OCI-LY3 (cell line): ENCODE results near the gene S100B.
"Not testable (repeated sequence)": the region's sequence is repeated elsewhere in the genome, so short reads cannot be mapped to it uniquely, and the experiment has no call there.

Experiments
- H2AFZ ChIP-seq: fragments of 200-600, 300-600 bp; shearing (Covaris generic); 2 replicates; pipeline ENCODE4 v1.6.0; 2014; ENCODE audit warnings: antibody characterized with exemption, low read depth, low read length
- H3K27ac ChIP-seq: fragments of 200-600, 300-600 bp; sonication (generic); 2 replicates; pipeline ENCODE4 v1.5.1; 2014; ENCODE audit warnings: mild to moderate bottlenecking, low read length, moderate library complexity, mixed read lengths
- H3K27me3 ChIP-seq: fragments of 200-600, 300-600 bp; sonication (generic); 2 replicates; pipeline ENCODE4 v1.6.1; 2014; ENCODE audit warnings: low read depth, low read length, mixed read lengths
- H3K36me3 ChIP-seq: fragments of 200-600, 300-600 bp; sonication (generic); replicated peaks from 2 replicates; pipeline ENCODE3; 2014; ENCODE audit warnings: low read depth, low read length, mixed read lengths
- H3K4me1 ChIP-seq: fragments of 300-600, 200-600 bp; sonication (generic); 2 replicates; pipeline ENCODE4 v1.6.1; 2014; ENCODE audit warnings: low read length, mixed read lengths
- H3K4me2 ChIP-seq: fragments of 200-600, 300-600 bp; sonication (generic); 2 replicates; pipeline ENCODE4 v1.6.1; 2014; ENCODE audit warnings: low read length, mixed read lengths
- H3K4me3 ChIP-seq: fragments of 300-600, 200-600 bp; sonication (generic); 2 replicates; pipeline ENCODE4 v1.5.1; 2014; ENCODE audit warnings: antibody characterized with exemption, mild to moderate bottlenecking, low read length, moderate library complexity
- H3K79me2 ChIP-seq: fragments of 300-600, 200-600 bp; shearing (Covaris generic); 2 replicates; pipeline ENCODE4 v1.6.1; 2014; ENCODE audit warnings: mild to moderate bottlenecking, low read length, mixed read lengths
- H3K9ac ChIP-seq: fragments of 300-600, 200-600 bp; shearing (Covaris generic); 2 replicates; pipeline ENCODE4 v1.6.0; 2014; ENCODE audit warnings: mild to moderate bottlenecking, low read length, moderate library complexity
- H3K9me3 ChIP-seq: fragments of 200-600, 300-600 bp; shearing (Covaris generic); 2 replicates; pipeline ENCODE4 v1.6.1; 2014; ENCODE audit warnings: low read length, mixed read lengths; ENCODE audit not compliant: insufficient read depth
- H4K20me1 ChIP-seq: fragments of 200-600, 300-600 bp; sonication (generic); 2 replicates; pipeline ENCODE4 v1.6.1; 2016; ENCODE audit warnings: low read length, mixed read lengths; ENCODE audit not compliant: insufficient read depth
- CTCF ChIP-seq: fragments of 200-600, 300-600 bp; sonication (generic); IDR thresholded peaks from 2 replicates; pipeline ENCODE4 v1.5.1; 2014; ENCODE audit warnings: antibody characterized with exemption, low read length, low read depth
- EZH2phosphoT487 ChIP-seq: fragments of 200-600 bp; shearing (Covaris generic); IDR thresholded peaks from 2 replicates; pipeline ENCODE4 v1.6.1; 2018; ENCODE audit warnings: antibody characterized with exemption, mixed run types, low read depth

Gene S100B

GRCh38 chr21:46596201-46596600 lies 8.7 kb downstream of the S100B start:
- H2AFZ ChIP-seq = no peak overlapping the region
- H3K79me2 ChIP-seq = no peaks in the 10 kb centered on the region

GRCh38 chr21:46594276-46594675 lies 10.6 kb downstream of the S100B start:
- no peak overlapping the region for H2AFZ ChIP-seq
- no peak overlapping the region for H3K27ac ChIP-seq
- H3K4me3 ChIP-seq = no peak overlapping the region
- H3K4me2 ChIP-seq = no peak overlapping the region
- no peaks in the 10 kb centered on the region for H3K27me3 ChIP-seq
- no peaks in the 10 kb centered on the region for H3K9me3 ChIP-seq
- H3K79me2 ChIP-seq = no peaks in the 10 kb centered on the region
- TF ChIP-seq CTCF = no peak
- TF ChIP-seq EZH2phosphoT487 = no peak
- H4K20me1 ChIP-seq = no peaks in the 10 kb centered on the region
- H3K9ac ChIP-seq = no peak overlapping the region
- no peaks in the 10 kb centered on the region for H3K4me1 ChIP-seq
- H3K36me3 ChIP-seq = no peaks in the 10 kb centered on the region

More at GRCh38 chr21:46596201-46596600, 8.7 kb downstream of the S100B start:
- Histone ChIP-seq H4K20me1 (no peaks in the 10 kb centered on the region), H3K27me3 (no peaks in the 10 kb centered on the region), H3K27ac (no peak overlapping the region), H3K4me1 (no peaks in the 10 kb centered on the region), H3K36me3 (no peaks in the 10 kb centered on the region), H3K4me3 (no peak overlapping the region), H3K9me3 (no peaks in the 10 kb centered on the region), H3K9ac (no peak overlapping the region), H3K4me2 (no peak overlapping the region)
- TF ChIP-seq CTCF (no peak), EZH2phosphoT487 (no peak)

- H2AFZ ChIP-seq = no peak overlapping the region
- no peak overlapping the region for H3K4me2 ChIP-seq
- H3K9me3 ChIP-seq = no peaks in the 10 kb centered on the region
- H3K4me1 ChIP-seq = peaks cover 3% of the 10 kb centered on the region; the same call in 1 of the 2 replicates
- H3K4me3 ChIP-seq = no peak overlapping the region
- no peaks in the 10 kb centered on the region for H3K27me3 ChIP-seq
- peaks cover 20% of the 10 kb centered on the region for H3K36me3 ChIP-seq
- H4K20me1 ChIP-seq = no peaks in the 10 kb centered on the region
- no peak overlapping the region for H3K9ac ChIP-seq
- no peak for TF ChIP-seq CTCF
- no peak for TF ChIP-seq EZH2phosphoT487
- no peaks in the 10 kb centered on the region for H3K79me2 ChIP-seq
- no peak overlapping the region for H3K27ac ChIP-seq
Measured at GRCh38 chr21:46585191-46585953, 19.5 kb downstream of the S100B start.

- Histone ChIP-seq H3K4me3 (no peak overlapping the region), H3K27me3 (no peaks in the 10 kb centered on the region), H2AFZ (no peak overlapping the region), H3K36me3 (peaks cover 20% of the 10 kb centered on the region), H3K79me2 (no peaks in the 10 kb centered on the region), H3K4me1 (peaks cover 3% of the 10 kb centered on the region; the same call in 1 of the 2 replicates), H3K4me2 (no peak overlapping the region), H3K27ac (no peak overlapping the region), H3K9me3 (peaks cover 3% of the 10 kb centered on the region; the same call in 1 of the 2 replicates), H3K9ac (no peak overlapping the region), H4K20me1 (no peaks in the 10 kb centered on the region)
- no peak for TF ChIP-seq EZH2phosphoT487
- TF ChIP-seq CTCF = no peak
Measured at GRCh38 chr21:46581780-46582307, 23.0 kb downstream of the S100B start.

GRCh38 chr21:46579394-46579793 lies 25.5 kb downstream of the S100B start:
- H3K36me3 ChIP-seq = peaks cover 20% of the 10 kb centered on the region
- not testable (repeated sequence) for H3K4me2 ChIP-seq, H3K4me3 ChIP-seq, H3K27ac ChIP-seq, H3K4me1 ChIP-seq, H3K9me3 ChIP-seq, H3K79me2 ChIP-seq, H3K9ac ChIP-seq, H2AFZ ChIP-seq, H4K20me1 ChIP-seq, H3K27me3 ChIP-seq

GRCh38 chr21:46577786-46578185 lies 27.1 kb downstream of the S100B start:
- H3K27ac ChIP-seq, H3K9me3 ChIP-seq, H4K20me1 ChIP-seq, H3K9ac ChIP-seq, H3K4me1 ChIP-seq, H3K4me3 ChIP-seq, H3K4me2 ChIP-seq, H2AFZ ChIP-seq, H3K27me3 ChIP-seq, H3K79me2 ChIP-seq: not testable (repeated sequence)
- peaks cover 16% of the 10 kb centered on the region for H3K36me3 ChIP-seq
